DND-41 (cell line): ENCODE data around the gene CADPS.

Experiments
- EZH2 ChIP-seq: IDR thresholded peaks from 3 replicates; pipeline ENCODE4 v1.6.1; 2012; ENCODE audit warnings: borderline replicate concordance, low read depth, mild to moderate bottlenecking, moderate library complexity, low read length, inconsistent platforms; ENCODE audit not compliant: severe bottlenecking
- TF ChIP-seq, protein P1 (sequence below): IDR thresholded peaks from 2 replicates; pipeline ENCODE4 v1.5.1; 2012; ENCODE audit warnings: borderline replicate concordance, low read length, moderate library complexity, mild to moderate bottlenecking; ENCODE audit not compliant: poor library complexity, severe bottlenecking; ENCODE audit errors: extremely low read depth

DNA sequence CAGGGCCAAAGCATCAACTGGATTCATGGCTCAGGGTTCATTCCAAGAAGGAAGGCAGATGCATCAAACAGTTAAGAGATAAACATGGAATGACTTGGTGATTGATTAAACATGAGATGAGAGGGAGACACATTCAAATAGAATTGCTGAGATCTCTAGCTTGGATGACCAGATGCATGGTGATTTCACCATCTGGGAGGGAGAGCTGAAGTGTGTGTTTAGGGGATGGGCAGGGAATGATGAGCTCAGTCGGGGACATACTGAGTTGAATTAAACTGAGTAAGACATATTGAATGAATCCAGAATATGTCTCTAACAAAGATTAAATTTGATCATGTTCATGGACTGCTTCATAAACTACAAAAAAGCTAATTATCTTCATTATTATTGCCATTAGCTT is 35.5 kb downstream of the CADPS start:
- TF ChIP-seq, protein P1, sequence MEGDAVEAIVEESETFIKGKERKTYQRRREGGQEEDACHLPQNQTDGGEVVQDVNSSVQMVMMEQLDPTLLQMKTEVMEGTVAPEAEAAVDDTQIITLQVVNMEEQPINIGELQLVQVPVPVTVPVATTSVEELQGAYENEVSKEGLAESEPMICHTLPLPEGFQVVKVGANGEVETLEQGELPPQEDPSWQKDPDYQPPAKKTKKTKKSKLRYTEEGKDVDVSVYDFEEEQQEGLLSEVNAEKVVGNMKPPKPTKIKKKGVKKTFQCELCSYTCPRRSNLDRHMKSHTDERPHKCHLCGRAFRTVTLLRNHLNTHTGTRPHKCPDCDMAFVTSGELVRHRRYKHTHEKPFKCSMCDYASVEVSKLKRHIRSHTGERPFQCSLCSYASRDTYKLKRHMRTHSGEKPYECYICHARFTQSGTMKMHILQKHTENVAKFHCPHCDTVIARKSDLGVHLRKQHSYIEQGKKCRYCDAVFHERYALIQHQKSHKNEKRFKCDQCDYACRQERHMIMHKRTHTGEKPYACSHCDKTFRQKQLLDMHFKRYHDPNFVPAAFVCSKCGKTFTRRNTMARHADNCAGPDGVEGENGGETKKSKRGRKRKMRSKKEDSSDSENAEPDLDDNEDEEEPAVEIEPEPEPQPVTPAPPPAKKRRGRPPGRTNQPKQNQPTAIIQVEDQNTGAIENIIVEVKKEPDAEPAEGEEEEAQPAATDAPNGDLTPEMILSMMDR, result no peak
- no peak for TF ChIP-seq EZH2
